Measurements from ENCODE around the gene ZNF212. TPM values are rescaled to one million over a fixed set of nuclear protein-coding genes. Genes with fewer than 3 reads are reported as not detected.

ZNF212 gene
- total RNA-seq, 2 experiments from 2014 or later = 10.5 to 13.4 TPM

DNA sequence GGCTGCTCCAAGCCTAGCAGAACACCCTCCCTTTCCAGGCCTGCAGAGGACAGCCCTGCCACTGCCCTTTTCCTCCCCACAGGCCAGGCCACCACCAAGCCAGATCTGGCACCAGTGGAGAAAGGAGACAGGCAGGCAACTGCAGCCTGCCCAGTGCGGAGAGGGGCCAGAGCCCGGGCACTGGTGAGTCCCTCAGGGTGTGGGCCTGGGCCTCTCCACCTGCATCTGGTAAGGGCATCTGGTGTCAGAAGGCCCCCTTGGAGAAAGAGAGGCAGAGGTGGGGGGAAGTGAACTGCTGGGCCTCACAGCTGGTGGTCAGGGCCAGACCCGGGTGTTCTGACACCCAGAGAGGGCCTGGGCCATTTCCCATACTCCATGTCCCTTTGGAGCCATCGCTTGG lies 50.4 kb downstream of the ZNF212 start:
- POLR2A ChIA-PET = no interaction called here

GRCh38 chr7:149291036-149291780 lies 51.8 kb downstream of the ZNF212 start:
- CTCF ChIA-PET = interaction anchor here (1.0 to 1.2 kb wide), 3 partner anchors 19 to 44 kb away, joined by 3 read pairs; partner anchors contain the start of gene ZNF783
- H3K27ac Mint-ChIP-seq = peak overlapping the region; percentile 46
- ATAC-seq (peak; percentile 40), DNase-seq (peak; percentile 21)
- H3K9me3 Mint-ChIP-seq = no peaks in the 10 kb centered on the region
- intact Hi-C loops (cut with micrococcal nuclease) = no loop called here
- H3K36me3 Mint-ChIP-seq (ENCODE audit: low read depth) = no peaks in the 10 kb centered on the region
- peaks cover 16% of the 10 kb centered on the region for H3K4me1 Mint-ChIP-seq (ENCODE audit: low read depth)
- no peak overlapping the region for H3K4me3 Mint-ChIP-seq
- POLR2A ChIA-PET = no interaction called here
- no peaks in the 10 kb centered on the region for H3K27me3 Mint-ChIP-seq
- TF ChIP-seq, protein P1, sequence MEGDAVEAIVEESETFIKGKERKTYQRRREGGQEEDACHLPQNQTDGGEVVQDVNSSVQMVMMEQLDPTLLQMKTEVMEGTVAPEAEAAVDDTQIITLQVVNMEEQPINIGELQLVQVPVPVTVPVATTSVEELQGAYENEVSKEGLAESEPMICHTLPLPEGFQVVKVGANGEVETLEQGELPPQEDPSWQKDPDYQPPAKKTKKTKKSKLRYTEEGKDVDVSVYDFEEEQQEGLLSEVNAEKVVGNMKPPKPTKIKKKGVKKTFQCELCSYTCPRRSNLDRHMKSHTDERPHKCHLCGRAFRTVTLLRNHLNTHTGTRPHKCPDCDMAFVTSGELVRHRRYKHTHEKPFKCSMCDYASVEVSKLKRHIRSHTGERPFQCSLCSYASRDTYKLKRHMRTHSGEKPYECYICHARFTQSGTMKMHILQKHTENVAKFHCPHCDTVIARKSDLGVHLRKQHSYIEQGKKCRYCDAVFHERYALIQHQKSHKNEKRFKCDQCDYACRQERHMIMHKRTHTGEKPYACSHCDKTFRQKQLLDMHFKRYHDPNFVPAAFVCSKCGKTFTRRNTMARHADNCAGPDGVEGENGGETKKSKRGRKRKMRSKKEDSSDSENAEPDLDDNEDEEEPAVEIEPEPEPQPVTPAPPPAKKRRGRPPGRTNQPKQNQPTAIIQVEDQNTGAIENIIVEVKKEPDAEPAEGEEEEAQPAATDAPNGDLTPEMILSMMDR (IDR thresholded peaks at IDR 0.05) = no peak

More for the DNA sequence above, 50.4 kb downstream of the ZNF212 start:
- no peaks in the 10 kb centered on the region for H3K36me3 Mint-ChIP-seq (ENCODE audit: low read depth)
- no peaks in the 10 kb centered on the region for H3K9me3 Mint-ChIP-seq
- H3K27me3 Mint-ChIP-seq = no peaks in the 10 kb centered on the region
- TF ChIP-seq, protein P1 (IDR thresholded peaks at IDR 0.05) = no peak
- no peak overlapping the region for H3K4me3 Mint-ChIP-seq
- H3K27ac Mint-ChIP-seq = no peak overlapping the region
- CTCF ChIA-PET = no interaction called here
- intact Hi-C loops (cut with micrococcal nuclease) = no loop called here
- peaks cover 24% of the 10 kb centered on the region for H3K4me1 Mint-ChIP-seq (ENCODE audit: low read depth)
- no peak for ATAC-seq
- no peak for DNase-seq

DNA sequence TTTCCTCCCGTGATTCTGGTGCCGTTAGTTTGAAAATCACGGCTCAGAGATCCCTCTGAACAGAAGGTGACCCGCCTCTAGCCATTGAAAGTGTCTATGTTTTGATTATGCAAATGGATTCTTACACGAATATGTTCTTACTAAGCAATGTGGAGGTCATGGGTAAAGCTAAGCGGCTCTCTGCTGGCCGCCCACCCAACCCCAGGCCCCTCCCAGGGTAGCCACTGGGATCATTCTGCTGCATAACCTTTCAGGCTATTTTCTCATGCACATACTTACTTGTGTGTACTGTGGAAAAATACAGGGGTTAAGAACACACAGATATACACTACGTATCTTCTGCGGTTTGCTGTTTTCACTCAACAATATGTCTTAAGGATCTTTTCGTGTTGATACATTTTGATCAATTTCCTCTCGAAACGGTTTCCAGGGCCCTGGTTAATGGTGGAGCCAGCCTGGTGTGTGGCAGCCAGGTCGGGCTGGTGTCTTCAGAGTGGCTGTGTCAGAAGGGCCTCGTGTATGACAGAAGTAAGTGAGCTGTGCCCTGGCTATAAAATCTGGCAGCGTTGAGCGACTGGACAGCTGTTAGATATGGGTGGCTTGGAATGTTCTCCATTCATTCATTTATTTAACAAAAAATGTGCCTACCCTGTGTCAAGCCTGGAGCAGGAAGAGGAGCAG lies 52.5 kb downstream of the ZNF212 start:
- no peak for ATAC-seq
- POLR2A ChIA-PET = no interaction called here
- CTCF ChIA-PET = interaction anchor here (1.0 to 1.2 kb wide), 3 partner anchors 18 to 45 kb away, joined by 3 read pairs; partner anchors contain the start of gene ZNF783
- TF ChIP-seq, protein P1 (IDR thresholded peaks at IDR 0.05) = no peak
- Mint-ChIP-seq H3K4me3 (no peak overlapping the region), H3K4me1 (ENCODE audit: low read depth) (peaks cover 10% of the 10 kb centered on the region), H3K27me3 (no peaks in the 10 kb centered on the region), H3K9me3 (no peaks in the 10 kb centered on the region), H3K36me3 (ENCODE audit: low read depth) (no peaks in the 10 kb centered on the region), H3K27ac (no peak overlapping the region)
- intact Hi-C loops (cut with micrococcal nuclease) = no loop called here
- no peak for DNase-seq

GRCh38 chr7:149292462-149292823 lies 53.0 kb downstream of the ZNF212 start:
- intact Hi-C loops (cut with micrococcal nuclease) = no loop called here
- ChIA-PET POLR2A (no interaction called here), CTCF (no interaction called here)
- Mint-ChIP-seq H3K9me3 (no peaks in the 10 kb centered on the region), H3K4me1 (ENCODE audit: low read depth) (peaks cover 10% of the 10 kb centered on the region), H3K4me3 (no peak overlapping the region), H3K27me3 (no peaks in the 10 kb centered on the region), H3K27ac (no peak overlapping the region), H3K36me3 (ENCODE audit: low read depth) (no peaks in the 10 kb centered on the region)
- ATAC-seq = no peak
- TF ChIP-seq, protein P1 (IDR thresholded peaks at IDR 0.05) = no peak
- no peak for DNase-seq

GRCh38 chr7:149293338-149293737 lies 53.9 kb downstream of the ZNF212 start:
- POLR2A ChIA-PET = no interaction called here
- H3K36me3 Mint-ChIP-seq (ENCODE audit: low read depth) = no peaks in the 10 kb centered on the region
- CTCF ChIA-PET = interaction anchor here (1.1 kb wide), 1 partner anchor 8 kb away, joined by 3 read pairs; no protein-coding TSS in a partner anchor
- no peaks in the 10 kb centered on the region for H3K27me3 Mint-ChIP-seq
- intact Hi-C loops (cut with micrococcal nuclease) = no loop called here
- ATAC-seq (no peak), DNase-seq (no peak)
- H3K9me3 Mint-ChIP-seq = no peaks in the 10 kb centered on the region
- no peak overlapping the region for H3K27ac Mint-ChIP-seq
- H3K4me1 Mint-ChIP-seq (ENCODE audit: low read depth) = peaks cover 10% of the 10 kb centered on the region
- H3K4me3 Mint-ChIP-seq = no peak overlapping the region
- TF ChIP-seq, protein P1 (IDR thresholded peaks at IDR 0.05) = no peak
